HepG2 (cell line): ENCODE data around the gene LRRC10B. TPM values are rescaled to one million over a fixed set of nuclear protein-coding genes. Genes with fewer than 3 reads are reported as not detected.

Experiments
- ATAC-seq: fragments of 200-7000 bp; cut with Tn5 transposase; 3 replicates; pipeline ENCODE4 v1.9.1; 2020; ENCODE audit warnings: mild to moderate bottlenecking, moderate library complexity
- BruUV-seq: library from RNA; stranded (reverse); fragments of 400-500 nt; replicated peaks from 2 replicates; lab custom pipeline; 2021; lab: Mats Ljungman, UMichigan
- CTCF ChIA-PET: fragments of 300-600 bp; formaldehyde crosslinking; extraction: SDS; loops from one replicate; lab custom pipeline; 2021; ENCODE audit warnings: low total read pairs, inconsistent platforms, low intra/inter-chr PET ratio; lab: Yijun Ruan, JAX
- POLR2A ChIA-PET: fragments of 350-600 bp; sonication (Branson Sonifier 250); formaldehyde crosslinking; loops from one replicate; lab custom pipeline; 2020; ENCODE audit warnings: antibody characterized with exemption, inconsistent platforms; lab: Yijun Ruan, JAX
- DNase-seq: peaks from one replicate; pipeline ENCODE4 v3.0.0-alpha.2; 2015; ENCODE audit warnings: low spot score
- FAIRE-seq: peaks from 3 replicates; lab custom pipeline; 2011; peaks lifted over from hg19 to GRCh38; lab: Jason Lieb, UNC
- H2AFZ ChIP-seq: one replicate; pipeline ENCODE4 v1.6.1; 2011; ENCODE audit warnings: low read length, inconsistent platforms
- H3K27ac ChIP-seq: fragments of 300-600 bp; 3 replicates; pipeline ENCODE4 v1.8.0; 2011; ENCODE audit warnings: mixed run types, mild to moderate bottlenecking, mixed read lengths, low read length, inconsistent platforms; ENCODE audit not compliant: insufficient read depth; ENCODE audit errors: extremely low read length
- H3K27me3 ChIP-seq, 2 experiments: fragments of 200-600 bp in 1 of 2; 2 replicates in 1 of 2; 3 replicates in 1 of 2; pipeline versions ENCODE4 v1.6.0 to v1.8.0; 2011; ENCODE audit warnings: low read length in 2 of 2, mild to moderate bottlenecking in 2 of 2, moderate library complexity in 2 of 2, inconsistent platforms in 1 of 2; ENCODE audit not compliant: insufficient read depth in 2 of 2, control insufficient read depth in 1 of 2
- H3K36me3 ChIP-seq, 2 experiments: fragments of 200-600 bp in 1 of 2; replicated peaks in 1 of 2; 2 replicates in 1 of 2; 3 replicates in 1 of 2; pipeline versions ENCODE4 v1.5.1 to v1.8.0; 2011; ENCODE audit warnings: low read length in 2 of 2, inconsistent platforms in 1 of 2; ENCODE audit not compliant: insufficient read depth in 2 of 2, control insufficient read depth in 1 of 2
- H3K4me1 ChIP-seq: 2 replicates; pipeline ENCODE4 v1.5.1; 2012; ENCODE audit warnings: low read length, inconsistent platforms; ENCODE audit not compliant: insufficient read depth
- H3K4me2 ChIP-seq: 2 replicates; pipeline ENCODE4 v1.6.0; 2011; ENCODE audit warnings: low read depth, low read length, inconsistent platforms
- H3K4me3 ChIP-seq, 3 experiments: fragments of 200-600 bp in 1 of 3; sonication (generic), shearing (Covaris generic) in 1 of 3; replicated peaks in 1 of 3; 2 replicates each; pipeline ENCODE4 v1.5.1; 2011 to 2016; ENCODE audit warnings: low read length in 3 of 3, inconsistent platforms in 2 of 3, low read depth in 2 of 3, mild to moderate bottlenecking in 2 of 3, control low read depth in 1 of 3, mixed read lengths in 1 of 3; ENCODE audit not compliant: insufficient read depth in 1 of 3
- H3K79me2 ChIP-seq: one replicate; pipeline ENCODE4 v1.6.1; 2011; ENCODE audit warnings: low read length, inconsistent platforms; ENCODE audit not compliant: insufficient read depth
- H3K9ac ChIP-seq: 2 replicates; pipeline ENCODE4 v1.6.0; 2011; ENCODE audit warnings: mild to moderate bottlenecking, low read depth, low read length, inconsistent platforms; ENCODE audit not compliant: insufficient read depth
- H3K9me3 ChIP-seq: 2 replicates; pipeline ENCODE4 v1.5.1; 2012; ENCODE audit warnings: mild to moderate bottlenecking, low read length
- H4K20me1 ChIP-seq: 2 replicates; pipeline ENCODE4 v1.6.0; 2011; ENCODE audit warnings: inconsistent platforms, mild to moderate bottlenecking, low read length, moderate library complexity; ENCODE audit not compliant: insufficient read depth
- ESRRA ChIP-seq: sonication (generic); formaldehyde crosslinking; IDR thresholded peaks from 2 replicates; pipeline ENCODE4 v1.5.1; 2020; ENCODE audit warnings: mild to moderate bottlenecking, low read depth, missing genetic modification reagents
- ETV5 ChIP-seq: IDR thresholded peaks from 2 replicates; pipeline ENCODE4 v1.6.1; 2018; ENCODE audit warnings: missing biosample characterization, missing genetic modification reagents, inconsistent platforms, borderline replicate concordance
- FOXP4 ChIP-seq: sonication (generic); formaldehyde crosslinking; IDR thresholded peaks from 2 replicates; pipeline ENCODE4 v1.4.0; 2020; ENCODE audit warnings: missing genetic modification reagents
- GLMP ChIP-seq: sonication (generic); formaldehyde crosslinking; IDR thresholded peaks from 2 replicates; pipeline ENCODE4 v1.9.0; 2021; ENCODE audit warnings: missing genetic modification reagents, mild to moderate bottlenecking, borderline replicate concordance
- HMGA1 ChIP-seq: sonication (generic); formaldehyde crosslinking; conservative IDR thresholded peaks from 2 replicates; pipeline ENCODE4 v1.4.0; 2020; ENCODE audit warnings: missing genetic modification reagents
- HNRNPLL ChIP-seq: fragments of 200-400 bp; formaldehyde crosslinking; IDR thresholded peaks from 2 replicates; pipeline ENCODE4 v1.6.1; 2017; ENCODE audit warnings: mild to moderate bottlenecking, low read depth, low read length; ENCODE audit not compliant: poor library complexity, severe bottlenecking
- HOXA3 ChIP-seq: sonication (generic); formaldehyde crosslinking; IDR thresholded peaks from 2 replicates; pipeline ENCODE4 v1.5.0; 2020; ENCODE audit warnings: missing genetic modification reagents
- ISL2 ChIP-seq: sonication (generic); formaldehyde crosslinking; IDR thresholded peaks from 2 replicates; pipeline ENCODE4 v1.5.0; 2020; ENCODE audit warnings: missing genetic modification reagents
- ISX ChIP-seq: sonication (generic); formaldehyde crosslinking; conservative IDR thresholded peaks from 2 replicates; pipeline ENCODE4 v1.5.0; 2020; ENCODE audit warnings: missing genetic modification reagents
- KAT7 ChIP-seq: IDR thresholded peaks from 2 replicates; pipeline ENCODE4 v1.6.1; 2018; ENCODE audit warnings: borderline replicate concordance, missing compliant biosample characterization
- MEIS1 ChIP-seq: sonication (generic); formaldehyde crosslinking; IDR thresholded peaks from 2 replicates; pipeline ENCODE4 v1.9.0; 2021; ENCODE audit warnings: mild to moderate bottlenecking, missing genetic modification reagents, moderate library complexity, borderline replicate concordance
- MTF2 ChIP-seq: sonication (generic); formaldehyde crosslinking; IDR thresholded peaks from 2 replicates; pipeline ENCODE4 v1.5.0; 2020; ENCODE audit warnings: missing genetic modification reagents, borderline replicate concordance
- MXI1 ChIP-seq: IDR thresholded peaks from 3 replicates; pipeline ENCODE4 v1.6.1; 2012; ENCODE audit warnings: low read depth, low read length, inconsistent platforms, borderline replicate concordance
- RFX1 ChIP-seq: fragments of 450-650 bp; IDR thresholded peaks from 2 replicates; pipeline ENCODE4 v1.6.1; 2017
- RFX3 ChIP-seq: IDR thresholded peaks from 2 replicates; pipeline ENCODE4 v1.6.1; 2016; ENCODE audit warnings: missing biosample characterization, missing genetic modification reagents
- SAP130 ChIP-seq: IDR thresholded peaks from 2 replicates; pipeline ENCODE4 v1.6.1; 2016; ENCODE audit warnings: low read depth
- ZFP36L1 ChIP-seq: sonication (generic); formaldehyde crosslinking; IDR thresholded peaks from 2 replicates; pipeline ENCODE4 v1.8.0; 2022; ENCODE audit warnings: mild to moderate bottlenecking, missing genetic modification reagents, moderate library complexity
- ZMAT3 ChIP-seq: sonication (generic); formaldehyde crosslinking; conservative IDR thresholded peaks from 2 replicates; pipeline ENCODE4 v1.7.0; 2021; ENCODE audit warnings: missing genetic modification reagents
- ZNF292 ChIP-seq: sonication (generic); formaldehyde crosslinking; IDR thresholded peaks from 2 replicates; pipeline ENCODE4 v1.8.1; 2022; ENCODE audit warnings: mild to moderate bottlenecking, low read depth, missing genetic modification reagents, borderline replicate concordance
- WGBS: methylation state at CpG from one replicate; pipeline ENCODE4 v1.1.6; 2017; ENCODE audit warnings: low lambda C conversion rate; 5-methylcytosine and 5-hydroxymethylcytosine counted together
- in situ Hi-C: cut with HindIII; loops from 2 replicates; pipeline ENCODE4 v1.10.0; 2017; ENCODE audit warnings: low pct_unique_long_range_greater_than_20kb; ENCODE audit not compliant: extremely low pct_ligation_motif_present
- intact Hi-C: fragments of 100-400 bp; cut with micrococcal nuclease; formaldehyde crosslinking; loops from one replicate; pipeline ENCODE4 v1.10.0; 2022; ENCODE audit not compliant: unreplicated experiment
- polyA plus RNA-seq, 8 experiments: library from polyadenylated mRNA; depleted of rRNA in 3 of 8; stranded (reverse) in 7 of 8; unstranded in 1 of 8; fragments of >200 nt; fragmentation: Illumina TruSeq in 4 of 8; extraction: Trizol in 4 of 8; gene quantifications; 2 replicates each; pipeline versions ENCODE4 v1.2.1 to v1.2.3, GENCODE V29; 2011 to 2016; ENCODE audit warnings: low read depth in 4 of 8, missing spikeins in 1 of 8, mixed read lengths in 1 of 8; ENCODE audit not compliant: insufficient read depth in 1 of 8
- total RNA-seq, 5 experiments: library from RNA; depleted of rRNA; stranded (reverse); fragments of >200 nt; fragmentation: Illumina TruSeq; extraction: Trizol; gene quantifications; 2 replicates each; pipeline ENCODE4 v1.2.3, GENCODE V29; 2016; ENCODE audit warnings: low read depth in 1 of 5

LRRC10B gene
- total and polyA plus RNA-seq, 2 of the 13 experiments (the other 11 are each of a cell fraction or from before 2014, with no cell fraction given): not detected

- in situ Hi-C loops: no loop called here
- 5% methylated on average over 3 of the region's 7 CpGs for WGBS
- Histone ChIP-seq H3K36me3 (no peaks in the 10 kb centered on the region), H3K4me1 (peaks cover 47% of the 10 kb centered on the region), H3K4me2 (no peak overlapping the region), H3K27ac (no peak overlapping the region), H3K27me3 (peaks cover 2 to 40% of the 10 kb centered on the region in 2 experiments; a peak in 4 of 5 replicates), H4K20me1 (no peaks in the 10 kb centered on the region), H3K79me2 (no peaks in the 10 kb centered on the region), H3K9ac (no peak overlapping the region), H3K4me3 (no peak overlapping the region), H3K9me3 (no peaks in the 10 kb centered on the region), H2AFZ (no peak overlapping the region)
- peak; percentile 67; the same call in 1 of the 3 replicates for TF ChIP-seq MXI1
- no peak for TF ChIP-seq ZFP36L1 (CRISPR knock-in tag)
- peak; percentile 80 for TF ChIP-seq RFX1
- TF ChIP-seq SAP130: 0 out of 2 replicates have a peak, but pooled peaks have one; percentile 20
- TF ChIP-seq RFX3 (CRISPR knock-in tag): peak; percentile 80
- TF ChIP-seq ZNF292 (CRISPR knock-in tag): no peak
- ATAC-seq: peak; percentile 15
- POLR2A ChIA-PET: no interaction called here
- no peak for FAIRE-seq
- no peak for DNase-seq
- BruUV-seq: no TSS peak
- CTCF ChIA-PET: interaction anchor here (1.3 kb wide), 1 partner anchor 36 kb away, joined by 3 read pairs; no protein-coding TSS in a partner anchor
- intact Hi-C loops: no loop called here
These were observed 27.6 kb upstream of the LRRC10B start for GRCh38 chr11:61480994-61481335.

- DNase-seq (no peak), FAIRE-seq (no peak), ATAC-seq (no peak; the same call in 2 of the 3 replicates)
- H3K9me3 ChIP-seq: no peaks in the 10 kb centered on the region
- no peaks in the 10 kb centered on the region for H4K20me1 ChIP-seq
- ChIA-PET CTCF (interaction anchor here (1.3 kb wide), 1 partner anchor 35 kb away, joined by 3 read pairs; no protein-coding TSS in a partner anchor), POLR2A (no interaction called here)
- WGBS: 0% methylated on average over 3 of the region's 10 CpGs
- no peak overlapping the region for H2AFZ ChIP-seq
- peaks cover 47% of the 10 kb centered on the region for H3K4me1 ChIP-seq
- no TSS peak for BruUV-seq
- intact Hi-C loops (no loop called here), in situ Hi-C loops (no loop called here)
- peaks cover 2 to 48% of the 10 kb centered on the region in 2 experiments for H3K27me3 ChIP-seq
- no peaks in the 10 kb centered on the region for H3K79me2 ChIP-seq
- H3K4me2 ChIP-seq: peak overlapping the region; percentile 22; the same call in 1 of the 2 replicates
- H3K36me3 ChIP-seq: no peaks in the 10 kb centered on the region
- no peak overlapping the region for H3K27ac ChIP-seq
- peak overlapping the region in 1 of 3 experiments; percentile 6; a peak in 1 of 6 replicates for H3K4me3 ChIP-seq
- H3K9ac ChIP-seq: no peak overlapping the region
- TF ChIP-seq ISL2: no peak
- TF ChIP-seq MTF2: no peak
- no peak for TF ChIP-seq ESRRA (CRISPR knock-in tag)
- TF ChIP-seq ETV5 (CRISPR knock-in tag): no peak
- TF ChIP-seq HNRNPLL: no peak
- TF ChIP-seq HMGA1 (CRISPR knock-in tag): no peak
- TF ChIP-seq KAT7: no peak
- no peak for TF ChIP-seq HOXA3 (CRISPR knock-in tag)
- TF ChIP-seq ZMAT3: no peak
- no peak for TF ChIP-seq FOXP4 (CRISPR knock-in tag)
- TF ChIP-seq MEIS1 (CRISPR knock-in tag): no peak
- TF ChIP-seq ISX (CRISPR knock-in tag): no peak
- TF ChIP-seq GLMP (CRISPR knock-in tag): no peak
These were observed 26.7 kb upstream of the LRRC10B start for GRCh38 chr11:61481806-61482205.
